Cardiac muscle cell (in vitro differentiated cells and primary cell): Measurements from ENCODE around the gene PEF1. TPM values are rescaled to one million over a fixed set of nuclear protein-coding genes. Genes with fewer than 3 reads are reported as not detected.

Experiments used
- DNase-seq, 2 donors: peaks; one replicate each; pipeline versions ENCODE4 v3.0.0 to v3.0.0-alpha.2; 2010 to 2017; ENCODE audit warnings: low read depth in 1 of 2, low spot score in 1 of 2
- H3K27ac ChIP-seq: fragments of 200-600 bp; sonication (generic); 2 replicates; pipeline ENCODE4 v1.5.1; 2016
- H3K27me3 ChIP-seq: fragments of 200-600 bp; sonication (generic); 2 replicates; pipeline ENCODE4 v1.6.0; 2016; ENCODE audit warnings: control low read depth
- H3K36me3 ChIP-seq: fragments of 200-600 bp; sonication (generic); 2 replicates; pipeline ENCODE4 v1.5.1; 2016; ENCODE audit warnings: control low read depth
- H3K4me1 ChIP-seq: fragments of 200-600 bp; sonication (generic); 2 replicates; pipeline ENCODE4 v1.8.1; 2017; ENCODE audit warnings: low read depth, mild to moderate bottlenecking, mixed run types
- H3K4me3 ChIP-seq: fragments of 200-600 bp; sonication (generic); 2 replicates; pipeline ENCODE4 v1.5.1; 2016; ENCODE audit warnings: mild to moderate bottlenecking
- H3K9me3 ChIP-seq: fragments of 200-600 bp; sonication (generic); 2 replicates; pipeline ENCODE4 v1.5.1; 2017; ENCODE audit warnings: low read depth, mild to moderate bottlenecking, control low read depth
- CTCF ChIP-seq: IDR thresholded peaks from 2 replicates; pipeline ENCODE4 v1.5.1; 2012; ENCODE audit warnings: low read depth, mild to moderate bottlenecking, low read length
- polyA plus RNA-seq: library from polyadenylated mRNA; unstranded; fragments of >200 nt; fragmentation: Nextera tagmentation; extraction: Ambion mirVana; gene quantifications from 2 replicates; pipeline ENCODE4 v1.2.1, GENCODE V29; 2016
- total RNA-seq: library from RNA; depleted of rRNA; stranded (reverse); fragments of >200 nt; gene quantifications from 2 replicates; pipeline ENCODE4 v1.2.3, GENCODE V29; 2016

The PEF1 gene
- total and polyA plus RNA-seq, 2 experiments from 2014 or later: 89.3 to 97.8 TPM

- Histone ChIP-seq H3K27me3 (no peaks in the 10 kb centered on the region), H3K36me3 (peaks cover 8% of the 10 kb centered on the region)
Observed at GRCh38 chr1:31632649-31633048, 12.0 kb downstream of the PEF1 start.

GRCh38 chr1:31628931-31629556 is 15.6 kb downstream of the PEF1 start:
- Histone ChIP-seq H3K36me3 (peaks cover 8% of the 10 kb centered on the region), H3K27ac (peak overlapping the region; percentile 56)
- TF ChIP-seq CTCF: no peak

More at GRCh38 chr1:31632649-31633048, 12.0 kb downstream of the PEF1 start:
- Histone ChIP-seq H3K4me1 (peaks cover 8% of the 10 kb centered on the region), H3K4me3 (no peak overlapping the region), H3K9me3 (no peaks in the 10 kb centered on the region), H3K27ac (no peak overlapping the region)
- no peak for TF ChIP-seq CTCF
- DNase-seq: no peak

GRCh38 chr1:31627930-31628559 is 16.6 kb downstream of the PEF1 start:
- H3K27ac ChIP-seq: peak overlapping the region; percentile 16
- H3K27me3 ChIP-seq: no peaks in the 10 kb centered on the region
- DNase-seq: peak; percentile 28 to 31
- H3K4me1 ChIP-seq: peaks cover 9% of the 10 kb centered on the region
- TF ChIP-seq CTCF: no peak
- H3K36me3 ChIP-seq: peaks cover 5% of the 10 kb centered on the region
- H3K9me3 ChIP-seq: no peaks in the 10 kb centered on the region
- H3K4me3 ChIP-seq: no peak overlapping the region

More at GRCh38 chr1:31628931-31629556, 15.6 kb downstream of the PEF1 start:
- no peaks in the 10 kb centered on the region for H3K27me3 ChIP-seq
- no peaks in the 10 kb centered on the region for H3K9me3 ChIP-seq
- H3K4me3 ChIP-seq: no peak overlapping the region
- peaks cover 9% of the 10 kb centered on the region for H3K4me1 ChIP-seq
- DNase-seq: no peak

- Histone ChIP-seq H3K27me3 (no peaks in the 10 kb centered on the region), H3K36me3 (peaks cover 4% of the 10 kb centered on the region), H3K27ac (peak overlapping the region; percentile 16), H3K4me3 (no peak overlapping the region), H3K4me1 (peaks cover 9% of the 10 kb centered on the region), H3K9me3 (no peaks in the 10 kb centered on the region)
- peak in 1 of 2 donors; percentile 36 for DNase-seq
- TF ChIP-seq CTCF: no peak
Observed at GRCh38 chr1:31627301-31627929, 17.3 kb downstream of the PEF1 start.

GRCh38 chr1:31626223-31627207 is 18.2 kb downstream of the PEF1 start:
- DNase-seq: peak in 1 of 2 donors; percentile 51

More at GRCh38 chr1:31626223-31627207, 18.2 kb downstream of the PEF1 start:
- H3K27me3 ChIP-seq: no peaks in the 10 kb centered on the region
- no peak overlapping the region for H3K4me3 ChIP-seq
- no peak overlapping the region for H3K27ac ChIP-seq
- no peaks in the 10 kb centered on the region for H3K9me3 ChIP-seq
- peaks cover 9% of the 10 kb centered on the region for H3K4me1 ChIP-seq
- H3K36me3 ChIP-seq: peaks cover 3% of the 10 kb centered on the region
- TF ChIP-seq CTCF: no peak
